WERI-Rb-1 (cell line): Measurements from ENCODE around the gene RPL37.
A peak's percentile ranks its signal among the peaks of the same experiment; 100 is the strongest.
"Not testable (repeated sequence)": the region's sequence is repeated elsewhere in the genome, so short reads cannot be mapped to it uniquely, and the experiment has no call there.

ENCODE experiments used
- DNase-seq: peaks from one replicate; pipeline ENCODE4 v3.0.0-alpha.2; 2020
- H3K27ac ChIP-seq: fragments of 250-450 bp; sonication (Bioruptor Pico); 2 replicates; pipeline ENCODE4 v1.5.1; 2020; ENCODE audit warnings: mild to moderate bottlenecking, moderate library complexity
- H3K27me3 ChIP-seq: fragments of 250-450 bp; sonication (Bioruptor Pico); 2 replicates; pipeline ENCODE4 v1.5.1; 2021; ENCODE audit warnings: mild to moderate bottlenecking, low read depth, moderate library complexity; ENCODE audit not compliant: insufficient read depth, severe bottlenecking
- H3K36me3 ChIP-seq: fragments of 250-450 bp; sonication (Bioruptor Pico); 2 replicates; pipeline ENCODE4 v1.5.1; 2020; ENCODE audit warnings: mild to moderate bottlenecking, moderate library complexity
- H3K4me3 ChIP-seq: 2 replicates; pipeline ENCODE4 v1.5.1; 2011; ENCODE audit warnings: low read depth, mild to moderate bottlenecking, control low read depth, low read length
- H3K9me3 ChIP-seq: fragments of 250-450 bp; sonication (Bioruptor Pico); 2 replicates; pipeline ENCODE4 v1.5.1; 2021; ENCODE audit warnings: mild to moderate bottlenecking, moderate library complexity; ENCODE audit not compliant: severe bottlenecking
- TF ChIP-seq, protein P1 (sequence below): IDR thresholded peaks from 2 replicates; pipeline ENCODE4 v1.5.1; 2011; ENCODE audit warnings: low read depth, mild to moderate bottlenecking, control low read depth, inconsistent platforms, low read length

RPL37 gene

DNA sequence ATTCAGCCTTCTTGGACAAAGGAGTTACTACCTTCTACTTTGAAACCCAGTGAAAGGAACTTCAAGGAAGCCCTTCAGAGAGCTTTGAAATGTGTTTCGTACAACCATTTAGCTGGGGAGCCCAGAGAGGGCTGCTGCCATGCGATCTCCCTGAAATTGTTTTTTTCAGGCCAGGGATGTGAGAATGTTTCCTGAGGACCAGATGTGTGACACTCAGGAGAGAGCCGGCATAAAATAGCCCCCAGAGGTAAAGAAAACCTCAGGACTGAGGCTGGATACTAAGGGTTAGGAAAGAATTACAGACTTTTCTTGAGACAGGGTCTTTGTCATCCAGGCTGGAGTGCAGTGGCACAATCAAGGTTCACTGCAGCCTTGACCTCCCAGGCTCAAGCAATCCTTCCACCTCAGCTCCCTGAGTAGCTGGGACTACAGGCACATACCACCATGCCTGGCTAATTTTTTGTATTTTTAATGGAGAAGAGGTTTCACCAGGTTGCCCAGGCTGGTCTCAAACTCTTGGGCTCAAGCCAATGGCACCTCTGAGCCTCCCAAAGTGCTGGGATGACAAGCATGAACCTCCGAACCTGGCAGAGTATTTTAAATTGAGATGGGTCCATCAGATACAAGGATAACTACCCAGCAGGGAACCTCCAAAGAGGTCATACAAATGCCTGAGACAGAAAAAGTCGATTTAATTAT is 8.4 kb downstream of the RPL37 start:
- Histone ChIP-seq H3K27ac (no peak overlapping the region), H3K27me3 (no peaks in the 10 kb centered on the region), H3K4me3 (no peak overlapping the region), H3K36me3 (peaks cover 65% of the 10 kb centered on the region), H3K9me3 (no peaks in the 10 kb centered on the region)
- TF ChIP-seq, protein P1, sequence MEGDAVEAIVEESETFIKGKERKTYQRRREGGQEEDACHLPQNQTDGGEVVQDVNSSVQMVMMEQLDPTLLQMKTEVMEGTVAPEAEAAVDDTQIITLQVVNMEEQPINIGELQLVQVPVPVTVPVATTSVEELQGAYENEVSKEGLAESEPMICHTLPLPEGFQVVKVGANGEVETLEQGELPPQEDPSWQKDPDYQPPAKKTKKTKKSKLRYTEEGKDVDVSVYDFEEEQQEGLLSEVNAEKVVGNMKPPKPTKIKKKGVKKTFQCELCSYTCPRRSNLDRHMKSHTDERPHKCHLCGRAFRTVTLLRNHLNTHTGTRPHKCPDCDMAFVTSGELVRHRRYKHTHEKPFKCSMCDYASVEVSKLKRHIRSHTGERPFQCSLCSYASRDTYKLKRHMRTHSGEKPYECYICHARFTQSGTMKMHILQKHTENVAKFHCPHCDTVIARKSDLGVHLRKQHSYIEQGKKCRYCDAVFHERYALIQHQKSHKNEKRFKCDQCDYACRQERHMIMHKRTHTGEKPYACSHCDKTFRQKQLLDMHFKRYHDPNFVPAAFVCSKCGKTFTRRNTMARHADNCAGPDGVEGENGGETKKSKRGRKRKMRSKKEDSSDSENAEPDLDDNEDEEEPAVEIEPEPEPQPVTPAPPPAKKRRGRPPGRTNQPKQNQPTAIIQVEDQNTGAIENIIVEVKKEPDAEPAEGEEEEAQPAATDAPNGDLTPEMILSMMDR = no peak
- no peak for DNase-seq

DNA sequence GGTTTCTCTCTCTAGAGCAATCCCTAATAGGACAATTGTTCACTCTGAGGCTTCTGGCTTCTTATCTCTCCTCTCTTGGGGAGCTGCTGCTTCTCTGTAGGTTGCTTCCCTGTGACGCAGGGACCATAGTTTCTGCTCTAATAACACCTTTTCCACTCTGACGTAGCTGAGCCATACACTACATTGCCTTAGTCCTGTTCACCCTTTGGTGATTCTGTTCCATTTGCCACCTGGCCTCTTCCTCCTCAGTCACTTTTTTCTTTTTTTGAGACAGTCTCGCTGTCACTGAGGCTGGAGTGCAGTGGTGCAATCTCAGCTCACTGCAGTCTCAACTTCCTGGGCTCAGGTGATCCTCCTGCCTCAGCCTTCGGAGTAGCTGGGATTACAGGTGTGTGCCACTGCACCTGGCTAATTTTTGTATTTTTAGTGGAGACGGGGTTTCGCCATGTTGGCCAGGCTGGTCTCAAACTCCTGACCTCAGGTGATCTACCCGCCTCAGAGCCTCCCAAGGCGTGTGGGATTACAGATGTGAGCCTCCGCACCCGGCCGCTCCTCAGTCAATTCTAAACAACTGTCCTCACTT is 9.5 kb downstream of the RPL37 start:
- H3K27me3 ChIP-seq, H3K9me3 ChIP-seq, DNase-seq, H3K27ac ChIP-seq, H3K4me3 ChIP-seq: not testable (repeated sequence)
- H3K36me3 ChIP-seq = peaks cover 54% of the 10 kb centered on the region

DNA sequence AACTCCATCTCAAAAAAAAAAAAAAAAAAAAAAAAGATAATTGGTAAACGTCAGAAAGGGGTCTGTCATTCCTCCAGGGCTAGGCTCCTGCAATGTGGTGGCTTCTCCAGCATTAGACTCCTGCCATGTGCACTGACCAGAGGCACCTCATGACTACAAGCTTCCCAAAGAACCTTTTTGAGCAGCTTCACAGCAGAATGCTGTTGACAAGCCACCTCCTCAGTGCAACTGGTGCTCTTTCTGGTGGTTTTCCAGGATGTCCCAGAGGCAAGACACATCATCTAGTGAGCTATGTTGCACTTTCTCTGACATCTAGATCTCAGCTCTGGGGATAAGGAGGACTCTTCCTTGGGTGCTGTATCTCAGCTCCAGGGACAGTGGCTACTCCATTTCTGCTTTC is 11.6 kb downstream of the RPL37 start:
- TF ChIP-seq, protein P1 = no peak
- H3K36me3 ChIP-seq = peaks cover 33% of the 10 kb centered on the region

DNA sequence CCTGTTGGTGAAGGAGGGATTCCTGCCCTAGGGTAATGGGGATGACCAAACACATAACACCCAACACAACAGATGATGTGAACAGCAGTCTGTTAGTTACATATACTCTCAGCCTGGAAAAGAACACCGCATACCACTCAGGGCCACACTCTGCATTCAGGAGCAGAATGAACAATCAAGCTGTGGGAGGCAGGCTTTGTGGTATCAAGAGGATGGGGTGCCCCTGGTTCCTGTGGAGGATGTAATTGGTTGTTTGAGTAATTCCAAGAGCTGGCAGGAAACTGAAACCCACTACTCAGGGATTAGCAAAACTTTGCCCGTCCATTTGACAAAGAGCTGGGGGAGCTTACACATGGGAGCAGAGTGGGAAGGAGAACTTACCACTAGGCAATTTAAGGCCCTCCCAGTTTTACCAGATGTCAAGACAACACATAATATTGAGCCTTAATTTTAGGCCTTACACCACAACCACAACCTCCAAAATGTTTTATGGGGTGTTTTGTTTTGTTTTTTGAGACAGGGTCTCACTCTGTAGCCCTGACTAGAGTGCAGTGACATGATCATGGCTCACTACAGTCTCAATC is 21.2 kb downstream of the RPL37 start:
- Histone ChIP-seq H3K36me3 (no peaks in the 10 kb centered on the region), H3K27ac (no peak overlapping the region), H3K9me3 (no peaks in the 10 kb centered on the region), H3K4me3 (no peak overlapping the region), H3K27me3 (no peaks in the 10 kb centered on the region)
- TF ChIP-seq, protein P1 = no peak
- no peak for DNase-seq

More for the DNA sequence above, 11.6 kb downstream of the RPL37 start:
- H3K27me3 ChIP-seq = no peaks in the 10 kb centered on the region
- H3K9me3 ChIP-seq = no peaks in the 10 kb centered on the region
- no peak for DNase-seq
- H3K4me3 ChIP-seq = no peak overlapping the region
- no peak overlapping the region for H3K27ac ChIP-seq

DNA sequence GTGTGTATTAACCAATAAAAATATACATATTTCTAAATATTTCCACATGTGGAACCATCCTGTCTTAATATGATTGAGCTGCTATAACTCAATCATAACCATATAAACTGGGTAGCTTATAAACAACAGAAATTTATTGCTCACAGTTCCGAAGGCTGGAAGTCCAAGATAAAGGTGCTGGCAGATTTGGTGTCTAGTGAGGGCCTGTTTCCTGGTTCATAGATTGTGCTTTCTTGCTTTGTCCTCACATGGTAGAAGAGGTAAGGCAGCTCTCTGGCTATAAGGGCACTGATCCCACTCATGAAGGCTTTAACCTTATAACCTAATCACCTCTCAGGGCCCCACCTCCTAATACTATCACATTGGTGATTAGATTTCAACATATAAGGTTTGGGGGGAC is 22.9 kb downstream of the RPL37 start:
- H3K4me3 ChIP-seq = no peak overlapping the region
- no peak for DNase-seq
- H3K27me3 ChIP-seq = no peaks in the 10 kb centered on the region
- H3K36me3 ChIP-seq = no peaks in the 10 kb centered on the region
- no peaks in the 10 kb centered on the region for H3K9me3 ChIP-seq
- TF ChIP-seq, protein P1 = no peak
- no peak overlapping the region for H3K27ac ChIP-seq

DNA sequence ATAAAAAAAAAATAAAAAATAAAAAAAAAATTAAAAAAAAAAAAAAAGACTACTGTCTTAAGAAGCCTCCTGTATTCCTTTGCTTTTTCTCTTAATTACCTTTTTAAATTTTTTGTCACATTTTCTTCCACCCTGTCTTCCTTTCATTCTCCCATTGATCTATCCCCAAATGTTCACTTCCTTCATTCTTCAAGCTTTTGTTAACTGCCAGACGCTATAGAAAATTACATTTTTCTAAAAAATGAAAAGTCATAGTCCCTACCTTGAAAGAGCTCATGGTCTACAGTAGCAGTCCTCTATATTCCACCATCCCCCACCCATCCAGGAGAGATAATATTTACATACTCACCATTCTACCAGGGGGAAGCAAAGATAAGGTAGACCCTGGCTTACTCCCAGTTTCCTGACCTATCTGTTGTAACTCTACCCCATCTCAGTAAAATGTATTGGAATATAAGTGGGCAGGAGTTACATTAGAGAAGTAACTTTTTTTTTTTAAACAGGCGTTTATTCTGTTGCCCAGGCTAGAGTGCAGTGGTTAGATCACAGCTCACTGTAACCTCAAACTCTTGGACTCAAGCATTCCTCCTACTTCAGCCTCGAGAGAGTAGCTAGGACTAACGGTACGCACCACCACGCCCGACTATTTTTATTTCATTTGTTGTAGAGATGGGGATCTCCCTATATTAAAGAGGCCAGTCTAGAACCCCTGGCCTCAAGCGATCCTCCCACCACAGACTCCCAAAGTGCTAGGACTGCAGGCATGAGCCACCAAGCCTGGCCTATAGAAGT is 33.1 kb downstream of the RPL37 start:
- no peaks in the 10 kb centered on the region for H3K27me3 ChIP-seq
- no peak overlapping the region for H3K4me3 ChIP-seq
- no peak for DNase-seq
- peak overlapping the region; percentile 2 for H3K27ac ChIP-seq
- no peaks in the 10 kb centered on the region for H3K9me3 ChIP-seq
- TF ChIP-seq, protein P1 = no peak
- no peaks in the 10 kb centered on the region; the same call in 1 of the 2 replicates for H3K36me3 ChIP-seq
